HL-60 (cell line): Measurements from ENCODE around the gene DPT.

Source experiments
- GABPA ChIP-seq: IDR thresholded peaks from 2 replicates; pipeline ENCODE4 v1.6.1; 2012; ENCODE audit warnings: low read depth
- TF ChIP-seq, protein P1 (sequence below): IDR thresholded peaks from one replicate; pipeline ENCODE4 v1.5.1; 2011; ENCODE audit warnings: low read length, control low read depth, inconsistent platforms; ENCODE audit not compliant: insufficient read depth

DNA sequence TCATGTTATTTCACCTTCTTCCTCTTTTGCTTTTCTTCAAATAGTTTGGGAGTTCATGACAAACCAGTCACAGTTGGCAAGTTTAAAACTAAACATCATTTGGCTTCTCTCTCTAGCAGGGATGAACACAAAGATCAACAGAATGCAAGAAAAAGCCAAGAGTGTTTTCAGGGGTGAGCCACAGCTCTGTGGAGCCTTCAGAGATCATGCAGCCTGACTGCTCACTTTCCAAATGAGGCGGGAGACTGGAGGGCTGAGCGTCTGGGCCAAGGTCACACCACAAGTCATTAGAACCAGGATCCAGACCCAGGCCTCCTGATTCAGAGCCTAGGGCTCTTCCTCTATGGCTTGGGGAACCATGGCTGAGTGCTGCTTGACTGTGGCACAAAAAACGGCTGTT, 2.7 kb downstream of the DPT start:
- TF ChIP-seq, protein P1, sequence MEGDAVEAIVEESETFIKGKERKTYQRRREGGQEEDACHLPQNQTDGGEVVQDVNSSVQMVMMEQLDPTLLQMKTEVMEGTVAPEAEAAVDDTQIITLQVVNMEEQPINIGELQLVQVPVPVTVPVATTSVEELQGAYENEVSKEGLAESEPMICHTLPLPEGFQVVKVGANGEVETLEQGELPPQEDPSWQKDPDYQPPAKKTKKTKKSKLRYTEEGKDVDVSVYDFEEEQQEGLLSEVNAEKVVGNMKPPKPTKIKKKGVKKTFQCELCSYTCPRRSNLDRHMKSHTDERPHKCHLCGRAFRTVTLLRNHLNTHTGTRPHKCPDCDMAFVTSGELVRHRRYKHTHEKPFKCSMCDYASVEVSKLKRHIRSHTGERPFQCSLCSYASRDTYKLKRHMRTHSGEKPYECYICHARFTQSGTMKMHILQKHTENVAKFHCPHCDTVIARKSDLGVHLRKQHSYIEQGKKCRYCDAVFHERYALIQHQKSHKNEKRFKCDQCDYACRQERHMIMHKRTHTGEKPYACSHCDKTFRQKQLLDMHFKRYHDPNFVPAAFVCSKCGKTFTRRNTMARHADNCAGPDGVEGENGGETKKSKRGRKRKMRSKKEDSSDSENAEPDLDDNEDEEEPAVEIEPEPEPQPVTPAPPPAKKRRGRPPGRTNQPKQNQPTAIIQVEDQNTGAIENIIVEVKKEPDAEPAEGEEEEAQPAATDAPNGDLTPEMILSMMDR = no peak
- no peak for TF ChIP-seq GABPA
